GM18505 (cell line): Measurements from ENCODE around the gene UIMC1.

ENCODE experiments used
- ATAC-seq: cut with Tn5 transposase; IDR thresholded peaks from one replicate; pipeline ENCODE4 v1.9.1; 2021; ENCODE audit not compliant: unreplicated experiment
- POLR2A ChIP-seq: IDR thresholded peaks from 4 replicates; pipeline ENCODE4 v1.6.1; 2011; ENCODE audit warnings: borderline replicate concordance; ENCODE audit not compliant: insufficient read depth, insufficient read length; ENCODE audit errors: extremely low read depth

UIMC1 gene

GRCh38 chr5:176922817-176923216 is 83.8 kb downstream of the UIMC1 start:
- no peak for ATAC-seq
- TF ChIP-seq POLR2A, result no peak

- ATAC-seq, result no peak
- TF ChIP-seq POLR2A, result no peak
Observed at GRCh38 chr5:176921714-176922113, 84.9 kb downstream of the UIMC1 start.

GRCh38 chr5:176918613-176919012 is 88.0 kb downstream of the UIMC1 start:
- no peak for ATAC-seq
- no peak for TF ChIP-seq POLR2A

- TF ChIP-seq POLR2A, result no peak
- no peak for ATAC-seq
Observed at GRCh38 chr5:176916337-176916736, 90.2 kb downstream of the UIMC1 start.

- no peak for TF ChIP-seq POLR2A
- no peak for ATAC-seq
Observed at GRCh38 chr5:176915906-176916305, 90.7 kb downstream of the UIMC1 start.

- no peak for TF ChIP-seq POLR2A
- no peak for ATAC-seq
Observed at GRCh38 chr5:176912115-176912514, 94.5 kb downstream of the UIMC1 start.

- ATAC-seq, result no peak
- no peak for TF ChIP-seq POLR2A
Observed at GRCh38 chr5:176908675-176909368, 97.8 kb downstream of the UIMC1 start.

- ATAC-seq, result no peak
Observed at GRCh38 chr5:176906796-176907195, 99.8 kb downstream of the UIMC1 start.

GRCh38 chr5:176906126-176906525 is 100.5 kb downstream of the UIMC1 start:
- TF ChIP-seq POLR2A, result no peak
- ATAC-seq, result no peak

More at GRCh38 chr5:176906796-176907195, 99.8 kb downstream of the UIMC1 start:
- TF ChIP-seq POLR2A, result no peak

- TF ChIP-seq POLR2A, result no peak
- ATAC-seq, result no peak
Observed at GRCh38 chr5:176904276-176904675, 102.3 kb downstream of the UIMC1 start.

GRCh38 chr5:176902911-176903664 is 103.5 kb downstream of the UIMC1 start:
- no peak for TF ChIP-seq POLR2A
- no peak for ATAC-seq

GRCh38 chr5:176902102-176902814 is 104.3 kb downstream of the UIMC1 start:
- TF ChIP-seq POLR2A, result no peak

GRCh38 chr5:176901260-176902101 is 105.1 kb downstream of the UIMC1 start:
- TF ChIP-seq POLR2A, result no peak
- no peak for ATAC-seq

More at GRCh38 chr5:176902102-176902814, 104.3 kb downstream of the UIMC1 start:
- ATAC-seq, result no peak

- no peak for ATAC-seq
- no peak for TF ChIP-seq POLR2A
Observed at GRCh38 chr5:176900780-176901204, 105.8 kb downstream of the UIMC1 start.
